ENCODE data around the gene NANOS3.

DNA sequence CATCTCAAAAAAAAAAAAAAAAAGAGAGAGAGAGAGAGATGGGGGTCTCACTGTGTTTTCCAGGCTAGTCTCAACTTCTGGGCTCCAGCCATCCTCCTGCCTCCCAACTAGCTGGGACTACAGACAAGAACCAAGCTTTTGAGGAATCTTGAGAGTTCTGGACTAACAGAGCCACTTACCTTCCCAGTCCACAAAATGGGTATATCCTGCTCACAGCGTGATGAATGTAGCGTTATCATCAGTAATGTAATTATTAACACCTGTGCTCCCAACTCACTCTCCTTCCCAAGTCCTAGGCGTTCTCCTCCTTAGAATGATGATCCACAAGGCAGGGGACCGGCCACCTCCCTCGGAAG is 4.6 kb upstream of the NANOS3 start:
- TF ChIP-seq POLR2AphosphoS5 (IDR thresholded peaks at IDR 0.05; ENCODE audit: low read depth, low read length), result no peak
- TF ChIP-seq FOXP2 (optimal IDR thresholded peaks at IDR 0.05; ENCODE audit: borderline replicate concordance, extremely low read depth, extremely low read length, insufficient read depth), result no peak
- TF ChIP-seq, protein P1, sequence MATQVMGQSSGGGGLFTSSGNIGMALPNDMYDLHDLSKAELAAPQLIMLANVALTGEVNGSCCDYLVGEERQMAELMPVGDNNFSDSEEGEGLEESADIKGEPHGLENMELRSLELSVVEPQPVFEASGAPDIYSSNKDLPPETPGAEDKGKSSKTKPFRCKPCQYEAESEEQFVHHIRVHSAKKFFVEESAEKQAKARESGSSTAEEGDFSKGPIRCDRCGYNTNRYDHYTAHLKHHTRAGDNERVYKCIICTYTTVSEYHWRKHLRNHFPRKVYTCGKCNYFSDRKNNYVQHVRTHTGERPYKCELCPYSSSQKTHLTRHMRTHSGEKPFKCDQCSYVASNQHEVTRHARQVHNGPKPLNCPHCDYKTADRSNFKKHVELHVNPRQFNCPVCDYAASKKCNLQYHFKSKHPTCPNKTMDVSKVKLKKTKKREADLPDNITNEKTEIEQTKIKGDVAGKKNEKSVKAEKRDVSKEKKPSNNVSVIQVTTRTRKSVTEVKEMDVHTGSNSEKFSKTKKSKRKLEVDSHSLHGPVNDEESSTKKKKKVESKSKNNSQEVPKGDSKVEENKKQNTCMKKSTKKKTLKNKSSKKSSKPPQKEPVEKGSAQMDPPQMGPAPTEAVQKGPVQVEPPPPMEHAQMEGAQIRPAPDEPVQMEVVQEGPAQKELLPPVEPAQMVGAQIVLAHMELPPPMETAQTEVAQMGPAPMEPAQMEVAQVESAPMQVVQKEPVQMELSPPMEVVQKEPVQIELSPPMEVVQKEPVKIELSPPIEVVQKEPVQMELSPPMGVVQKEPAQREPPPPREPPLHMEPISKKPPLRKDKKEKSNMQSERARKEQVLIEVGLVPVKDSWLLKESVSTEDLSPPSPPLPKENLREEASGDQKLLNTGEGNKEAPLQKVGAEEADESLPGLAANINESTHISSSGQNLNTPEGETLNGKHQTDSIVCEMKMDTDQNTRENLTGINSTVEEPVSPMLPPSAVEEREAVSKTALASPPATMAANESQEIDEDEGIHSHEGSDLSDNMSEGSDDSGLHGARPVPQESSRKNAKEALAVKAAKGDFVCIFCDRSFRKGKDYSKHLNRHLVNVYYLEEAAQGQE (IDR thresholded peaks at IDR 0.05; ENCODE audit: insufficient read depth in 1 of 2, low read depth in 2 of 2, low read length in 2 of 2), result no peak
